GM21526 (cell line): ENCODE results near the gene ZFYVE27.

Source experiments
- ATAC-seq: cut with Tn5 transposase; IDR thresholded peaks from one replicate; pipeline ENCODE4 v1.9.1; 2021; ENCODE audit warnings: moderate library complexity; ENCODE audit not compliant: unreplicated experiment, low FRiP score

The ZFYVE27 gene

GRCh38 chr10:97714401-97715258, 22.3 kb upstream of the ZFYVE27 start:
- ATAC-seq: peak; percentile 25

GRCh38 chr10:97715259-97715874, 21.6 kb upstream of the ZFYVE27 start:
- ATAC-seq: no peak

GRCh38 chr10:97717627-97718026, 19.3 kb upstream of the ZFYVE27 start:
- ATAC-seq: no peak

GRCh38 chr10:97718178-97718577, 18.8 kb upstream of the ZFYVE27 start:
- ATAC-seq: no peak

- ATAC-seq: no peak
Measured at GRCh38 chr10:97718659-97719142, 18.2 kb upstream of the ZFYVE27 start.

GRCh38 chr10:97719602-97720001, 17.3 kb upstream of the ZFYVE27 start:
- ATAC-seq: no peak

- ATAC-seq: no peak
Measured at GRCh38 chr10:97721871-97722780, 14.8 kb upstream of the ZFYVE27 start.

- ATAC-seq: no peak
Measured at GRCh38 chr10:97723001-97723400, 13.9 kb upstream of the ZFYVE27 start.

- no peak for ATAC-seq
Measured at GRCh38 chr10:97724341-97724941, 12.5 kb upstream of the ZFYVE27 start.

GRCh38 chr10:97726636-97727178, 10.2 kb upstream of the ZFYVE27 start:
- no peak for ATAC-seq

GRCh38 chr10:97729014-97729413, 7.9 kb upstream of the ZFYVE27 start:
- ATAC-seq: no peak

- no peak for ATAC-seq
Measured at GRCh38 chr10:97731346-97732051, 5.4 kb upstream of the ZFYVE27 start.

- ATAC-seq: no peak
Measured at GRCh38 chr10:97732052-97732359, 4.9 kb upstream of the ZFYVE27 start.

GRCh38 chr10:97733256-97733655, 3.7 kb upstream of the ZFYVE27 start:
- ATAC-seq: no peak

- no peak for ATAC-seq
Measured at GRCh38 chr10:97734021-97734420, 2.9 kb upstream of the ZFYVE27 start.

- ATAC-seq: peak; percentile 14
Measured at GRCh38 chr10:97736403-97736901, 476 bp upstream of the ZFYVE27 start.

GRCh38 chr10:97737770-97738265, 890 bp downstream of the ZFYVE27 start:
- ATAC-seq: peak; percentile 19

GRCh38 chr10:97738616-97739015, 1.7 kb downstream of the ZFYVE27 start:
- ATAC-seq: no peak

- ATAC-seq: no peak
Measured at GRCh38 chr10:97740613-97741012, 3.7 kb downstream of the ZFYVE27 start.
